ENCODE results near the gene CAPN1.

Gene CAPN1

GRCh38 chr11:65184146-65184545, 2.4 kb downstream of the CAPN1 start:
- no peak for DNase-seq
- Histone ChIP-seq H3K27ac (no peak overlapping the region), H3K4me3 (ENCODE audit: low read depth, low read length) (no peak overlapping the region), H3K27me3 (replicated peaks) (no peaks in the 10 kb centered on the region), H3K36me3 (replicated peaks) (peaks cover 43% of the 10 kb centered on the region)
- in situ Hi-C loops (cut with HindIII; ENCODE audit: low pct_ligation_motif_present, low sequenced_read_pairs) = no loop called here
- no peak for TF ChIP-seq CTCF (IDR thresholded peaks at IDR 0.05; ENCODE audit: low read depth, low read length, missing control alignments)

GRCh38 chr11:65185171-65185570, 3.4 kb downstream of the CAPN1 start:
- no peaks in the 10 kb centered on the region for H3K27me3 ChIP-seq (replicated peaks)
- DNase-seq = no peak
- H3K36me3 ChIP-seq (replicated peaks) = peaks cover 53% of the 10 kb centered on the region
- H3K4me3 ChIP-seq (ENCODE audit: low read depth, low read length) = no peak overlapping the region
- TF ChIP-seq CTCF (IDR thresholded peaks at IDR 0.05; ENCODE audit: low read depth, low read length, missing control alignments) = no peak
- no peak overlapping the region for H3K27ac ChIP-seq
- in situ Hi-C loops (cut with HindIII; ENCODE audit: low pct_ligation_motif_present, low sequenced_read_pairs) = no loop called here

- Histone ChIP-seq H3K4me3 (ENCODE audit: low read depth, low read length) (no peak overlapping the region), H3K27me3 (replicated peaks) (no peaks in the 10 kb centered on the region), H3K27ac (no peak overlapping the region), H3K36me3 (replicated peaks) (peaks cover 61% of the 10 kb centered on the region)
- in situ Hi-C loops (cut with HindIII; ENCODE audit: low pct_ligation_motif_present, low sequenced_read_pairs) = no loop called here
- TF ChIP-seq CTCF (IDR thresholded peaks at IDR 0.05; ENCODE audit: low read depth, low read length, missing control alignments) = peak; percentile 39
- DNase-seq = no peak
Measured at GRCh38 chr11:65185869-65186341, 4.2 kb downstream of the CAPN1 start.

- H3K4me3 ChIP-seq (ENCODE audit: low read depth, low read length) = no peak overlapping the region
- TF ChIP-seq CTCF (IDR thresholded peaks at IDR 0.05; ENCODE audit: low read depth, low read length, missing control alignments) = no peak
- no peaks in the 10 kb centered on the region for H3K27me3 ChIP-seq (replicated peaks)
- no peak for DNase-seq
- peaks cover 66% of the 10 kb centered on the region for H3K36me3 ChIP-seq (replicated peaks)
- in situ Hi-C loops (cut with HindIII; ENCODE audit: low pct_ligation_motif_present, low sequenced_read_pairs) = no loop called here
- no peak overlapping the region for H3K27ac ChIP-seq
Measured at GRCh38 chr11:65186701-65187100, 5.0 kb downstream of the CAPN1 start.

- H3K36me3 ChIP-seq (replicated peaks) = peaks cover 70% of the 10 kb centered on the region
- in situ Hi-C loops (cut with HindIII; ENCODE audit: low pct_ligation_motif_present, low sequenced_read_pairs) = no loop called here
- TF ChIP-seq CTCF (IDR thresholded peaks at IDR 0.05; ENCODE audit: low read depth, low read length, missing control alignments) = no peak
Measured at GRCh38 chr11:65187146-65187675, 5.5 kb downstream of the CAPN1 start.

GRCh38 chr11:65187971-65188461, 6.3 kb downstream of the CAPN1 start:
- TF ChIP-seq CTCF (IDR thresholded peaks at IDR 0.05; ENCODE audit: low read depth, low read length, missing control alignments) = no peak
- Histone ChIP-seq H3K36me3 (replicated peaks) (peaks cover 71% of the 10 kb centered on the region), H3K27ac (no peak overlapping the region), H3K4me3 (ENCODE audit: low read depth, low read length) (no peak overlapping the region), H3K27me3 (replicated peaks) (no peaks in the 10 kb centered on the region)
- no peak for DNase-seq
- in situ Hi-C loops (cut with HindIII; ENCODE audit: low pct_ligation_motif_present, low sequenced_read_pairs) = no loop called here

More at GRCh38 chr11:65187146-65187675, 5.5 kb downstream of the CAPN1 start:
- no peak overlapping the region for H3K4me3 ChIP-seq (ENCODE audit: low read depth, low read length)
- no peak for DNase-seq
- no peaks in the 10 kb centered on the region for H3K27me3 ChIP-seq (replicated peaks)
- H3K27ac ChIP-seq = no peak overlapping the region
